Measurements from ENCODE around the gene KCNH3. TPM values are rescaled to one million over a fixed set of nuclear protein-coding genes. Genes with fewer than 3 reads are reported as not detected.

Gene KCNH3
- total and polyA plus RNA-seq, 2 of the 4 experiments (the other 2 are of a cell fraction), result 0.10 TPM; not detected in 1

GRCh38 chr12:49539406-49540228 is 787 bp downstream of the KCNH3 start:
- Histone ChIP-seq H3K56ac (ENCODE audit: extremely low read depth, insufficient read depth, low read length) (no peak overlapping the region), H4K8ac (ENCODE audit: low read depth in 2 of 2, low read length in 2 of 2) (no peak overlapping the region), H4K5ac (ENCODE audit: low read depth, low read length) (no peak overlapping the region), H3K9me3 (ENCODE audit: control insufficient read depth, insufficient read depth, low read length) (no peaks in the 10 kb centered on the region), H4K20me1 (ENCODE audit: insufficient read depth, low read length) (no peaks in the 10 kb centered on the region; the same call in 1 of the 2 replicates), H3K27me3 (ENCODE audit: control insufficient read depth, insufficient read depth, low read length) (peaks cover 64% of the 10 kb centered on the region), H3K23ac (ENCODE audit: low read depth, low read length) (peak overlapping the region; percentile 85), H3K4me2 (ENCODE audit: low read depth, low read length) (no peak overlapping the region), H2AK9ac (replicated peaks; ENCODE audit: low read depth, low read length, poor library complexity) (peak overlapping the region; percentile 72), H3K4ac (ENCODE audit: low read depth, low read length) (no peak overlapping the region), H3K79me1 (ENCODE audit: low read depth in 1 of 2, low read length in 2 of 2) (no peaks in the 10 kb centered on the region), H3K4me3 (ENCODE audit: insufficient read depth, low read depth, low read length) (no peak overlapping the region), H2AFZ (replicated peaks; ENCODE audit: low read length, poor library complexity) (peak overlapping the region; percentile 58), H4K91ac (ENCODE audit: insufficient read depth, low read depth, low read length) (no peak overlapping the region), H3K14ac (replicated peaks; ENCODE audit: low read depth, low read length) (no peak overlapping the region), H2BK5ac (ENCODE audit: low read depth, low read length, poor library complexity, severe bottlenecking) (no peak overlapping the region), H3K36me3 (ENCODE audit: control insufficient read depth, insufficient read depth, low read length) (no peaks in the 10 kb centered on the region), H3K18ac (ENCODE audit: low read depth, low read length) (no peak overlapping the region), H2BK15ac (ENCODE audit: low read depth, low read length) (no peak overlapping the region), H2BK120ac (ENCODE audit: low read depth, low read length) (no peak overlapping the region), H2BK20ac (ENCODE audit: low read depth, low read length) (no peak overlapping the region), H3K27ac (ENCODE audit: insufficient read depth, low read length) (no peak overlapping the region), H3K9ac (ENCODE audit: low read depth, low read length) (no peak overlapping the region), H2AK5ac (ENCODE audit: low read depth, low read length) (no peak overlapping the region), H3K9me1 (ENCODE audit: insufficient read depth, low read length) (no peaks in the 10 kb centered on the region), H3K4me1 (ENCODE audit: control insufficient read depth, insufficient read depth, low read length) (0 out of 2 replicates have a peak, but pooled peaks cover 2% of the 10 kb centered on the region)
- in situ Hi-C loops (cut with MboI; ENCODE audit: low sequenced_read_pairs) (no loop called here), dilution Hi-C loops (cut with HindIII; ENCODE audit: low sequenced_read_pairs, unreplicated experiment) (no loop called here), intact Hi-C loops (cut with micrococcal nuclease) (no loop called here)
- POLR2A ChIA-PET (ENCODE audit: unreplicated experiment), result interaction anchor here (1.0 kb wide), 1 partner anchor 181 kb away, joined by 3 read pairs; no protein-coding TSS in a partner anchor
- DNase-seq (no peak), ATAC-seq (ENCODE audit: low read depth) (no peak)
- WGBS, 2 experiments (ENCODE audit: extremely low coverage in 2 of 2, insufficient read length in 1 of 2), result 10% methylated on average over 22 of the region's 47 CpGs; no CpG with 5 or more reads in 1 of the 2 experiments
- CTCF ChIA-PET, result no interaction called here
- TF ChIP-seq MAZ (IDR thresholded peaks at IDR 0.05; ENCODE audit: borderline replicate concordance, low read depth, low read length) (no peak), USF2 (IDR thresholded peaks at IDR 0.05; ENCODE audit: low read depth, low read length) (no peak), ELK1 (IDR thresholded peaks at IDR 0.05; ENCODE audit: borderline replicate concordance, low read depth, low read length) (no peak), POLR2A (IDR thresholded peaks at IDR 0.05; ENCODE audit: low read depth, low read length) (no peak), NFE2L2 (IDR thresholded peaks at IDR 0.05; ENCODE audit: low read depth, low read length) (no peak), RCOR1 (IDR thresholded peaks at IDR 0.05; ENCODE audit: insufficient replicate concordance, low read length) (no peak), MXI1 (IDR thresholded peaks at IDR 0.05; ENCODE audit: borderline replicate concordance, low read depth, low read length) (no peak), CTCF (conservative IDR thresholded peaks at IDR 0.05; ENCODE audit: low read depth, low read length) (no peak), MAFK (IDR thresholded peaks at IDR 0.05; ENCODE audit: low read depth, low read length) (no peak), SMC3 (IDR thresholded peaks at IDR 0.05; ENCODE audit: low read depth, low read length) (no peak), CEBPB (IDR thresholded peaks at IDR 0.05; ENCODE audit: low read depth, low read length) (no peak)
- no TSS peak for BruUV-seq (replicated peaks)
